SK-N-MC (cell line): ENCODE data around the gene PEBP1.
A peak's percentile ranks its signal among the peaks of the same experiment; 100 is the strongest.

Experiments used
- DNase-seq: peaks from one replicate; pipeline ENCODE4 v3.0.0-alpha.2; 2011; ENCODE audit warnings: low read depth, low spot score
- H3K27ac ChIP-seq: fragments of 200-600 bp; sonication (generic); 2 replicates; pipeline ENCODE4 v1.5.1; 2016; ENCODE audit warnings: mixed run types
- H3K36me3 ChIP-seq: fragments of 200-600 bp; sonication (generic); 2 replicates; pipeline ENCODE4 v1.6.1; 2017; ENCODE audit warnings: antibody characterized with exemption, low read length, mixed read lengths; ENCODE audit not compliant: insufficient read depth
- H3K4me3 ChIP-seq: fragments of 200-600 bp; sonication (generic); 2 replicates; pipeline ENCODE4 v1.5.1; 2016
- H3K9ac ChIP-seq: fragments of 200-600 bp; sonication (generic); 2 replicates; pipeline ENCODE4 v1.8.0; 2017; ENCODE audit warnings: mixed run types, mixed read lengths; ENCODE audit not compliant: insufficient read length
- H3K9me3 ChIP-seq: fragments of 200-600 bp; sonication (generic); 2 replicates; pipeline ENCODE4 v1.6.1; 2017; ENCODE audit warnings: low read depth, mild to moderate bottlenecking, antibody characterized with exemption, low read length, moderate library complexity, mixed read lengths
- EZH2 ChIP-seq: fragments of 200-600 bp; sonication (generic); IDR thresholded peaks from one replicate; pipeline ENCODE4 v1.6.1; 2017; ENCODE audit warnings: antibody characterized with exemption
- FOXP2 ChIP-seq: optimal IDR thresholded peaks from 2 replicates; pipeline ENCODE3; 2011; ENCODE audit warnings: mild to moderate bottlenecking, moderate library complexity; ENCODE audit not compliant: insufficient read depth; ENCODE audit errors: extremely low read length, control extremely low read depth
- POLR2AphosphoS5 ChIP-seq: IDR thresholded peaks from 2 replicates; pipeline ENCODE4 v1.6.1; 2012; ENCODE audit warnings: mild to moderate bottlenecking, low read depth, low read length, borderline replicate concordance

The PEBP1 gene

DNA sequence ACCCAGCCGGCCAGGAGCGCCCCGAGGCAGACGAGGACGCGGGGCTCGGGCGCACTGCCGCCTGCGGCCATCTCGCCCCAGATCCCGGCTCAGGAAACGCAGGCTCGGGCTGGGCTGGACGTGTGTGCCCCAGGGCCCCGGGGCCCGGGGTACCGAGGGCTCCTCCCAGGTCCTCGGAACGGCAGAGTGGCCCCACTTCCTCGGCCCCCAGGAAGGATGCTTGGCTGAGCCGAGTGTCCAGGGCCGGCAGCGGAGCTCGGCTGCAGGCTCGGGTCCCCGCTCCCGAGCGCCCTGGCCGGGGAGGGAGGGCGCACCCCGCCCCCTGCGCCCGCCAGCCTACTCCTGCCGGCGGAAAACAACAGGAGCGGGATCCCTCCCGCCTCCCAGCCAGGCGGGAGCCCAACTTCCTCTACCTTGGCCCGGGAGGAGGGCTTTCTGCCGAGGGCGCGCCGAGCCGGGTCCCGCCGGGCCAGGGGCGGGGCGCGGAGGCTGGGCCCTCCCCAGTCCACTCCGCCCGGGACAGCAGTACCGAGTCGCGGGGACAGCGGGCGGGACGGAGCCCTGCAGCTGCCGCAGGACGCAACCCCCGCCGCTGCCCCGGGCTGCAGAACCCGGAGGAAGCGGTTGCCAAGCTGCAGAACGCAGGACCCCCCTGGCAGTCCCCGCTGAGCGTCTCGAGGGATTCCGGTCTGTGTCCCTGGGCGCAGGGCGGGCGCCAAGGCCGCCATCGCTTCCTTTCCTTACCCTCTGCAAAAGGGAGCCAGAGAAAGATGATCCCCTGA is 32.1 kb upstream of the PEBP1 start, which contains the start of gene VSIG10:
TSS of gene VSIG10 (minus strand) at position 411 of the 782 bp plus-strand sequence. CDS start at position 71, 340 bp downstream.
- Histone ChIP-seq H3K36me3 (no peaks in the 10 kb centered on the region), H3K9me3 (no peaks in the 10 kb centered on the region), H3K9ac (peak within 1 kb of the TSS; percentile 14), H3K27ac (no peak within 1 kb of the TSS), H3K4me3 (peak within 1 kb of the TSS; percentile 77)
- no peak for TF ChIP-seq POLR2AphosphoS5
- TF ChIP-seq FOXP2: no peak
- TF ChIP-seq EZH2: no peak
- no peak for DNase-seq

DNA sequence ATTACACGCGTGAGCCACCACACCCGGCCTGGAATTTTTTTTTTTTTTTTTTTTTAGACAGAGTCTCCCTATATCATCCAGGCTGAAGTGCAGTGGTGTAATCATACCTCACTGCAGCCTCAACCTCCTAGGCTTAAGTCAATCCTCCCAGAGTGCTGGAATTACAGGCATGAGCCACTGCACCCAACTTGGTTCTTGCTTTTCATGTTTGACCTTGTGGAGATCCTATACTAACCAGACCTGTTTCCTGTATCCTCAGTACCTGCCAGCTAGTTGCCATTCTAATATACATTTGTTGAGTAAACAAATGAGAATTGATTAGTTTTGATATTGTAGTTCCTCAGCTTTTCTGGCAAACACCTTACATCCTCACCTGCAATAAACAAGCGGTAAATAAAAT is 28.9 kb upstream of the PEBP1 start:
- Histone ChIP-seq H3K27ac (no peak overlapping the region), H3K9me3 (no peaks in the 10 kb centered on the region)

DNA sequence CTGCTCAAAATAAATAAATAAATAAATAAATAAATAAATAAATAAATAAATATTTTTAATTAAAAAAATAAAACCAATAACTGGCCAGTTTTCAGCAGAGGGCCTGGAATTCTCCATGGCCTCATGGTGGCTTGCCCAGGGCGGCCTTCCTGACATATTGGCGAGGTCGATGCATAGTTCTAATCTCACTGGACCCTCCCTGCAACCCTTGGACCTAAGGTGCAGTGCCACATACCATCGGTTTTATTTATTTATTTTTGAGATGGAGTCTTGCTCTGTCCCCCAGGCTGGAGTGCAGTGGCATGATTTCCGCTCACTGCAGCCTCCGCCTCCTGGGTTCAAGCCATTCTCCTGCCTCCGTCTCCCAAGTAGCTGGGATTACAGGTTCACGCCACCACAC is 28.2 kb upstream of the PEBP1 start:
- no peak overlapping the region for H3K27ac ChIP-seq

More for the DNA sequence above, 28.9 kb upstream of the PEBP1 start:
- Histone ChIP-seq H3K36me3 (no peaks in the 10 kb centered on the region), H3K9ac (no peak overlapping the region), H3K4me3 (no peak overlapping the region)
- TF ChIP-seq POLR2AphosphoS5 (no peak), FOXP2 (no peak), EZH2 (no peak)
- no peak for DNase-seq

DNA sequence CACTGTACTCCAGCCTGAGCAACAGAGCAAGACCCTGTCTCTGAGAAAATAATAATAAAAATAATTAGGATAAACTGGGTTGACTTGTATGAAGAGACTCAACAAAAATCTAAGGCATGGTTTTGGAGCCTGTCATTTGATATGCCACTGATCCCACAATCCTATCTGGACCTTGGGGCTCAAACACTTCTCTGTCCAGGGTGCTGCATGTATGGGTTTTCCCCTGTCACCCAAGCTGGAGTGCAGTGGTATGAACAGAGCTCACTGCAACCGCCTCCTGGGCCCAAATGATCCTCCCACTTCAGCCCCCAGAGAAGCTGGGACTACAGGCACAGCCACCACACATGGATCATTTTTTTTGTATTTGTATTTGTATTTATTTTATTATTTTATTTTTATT is 26.8 kb upstream of the PEBP1 start:
- Histone ChIP-seq H3K9ac (no peak overlapping the region), H3K36me3 (no peaks in the 10 kb centered on the region), H3K9me3 (no peaks in the 10 kb centered on the region), H3K27ac (no peak overlapping the region), H3K4me3 (no peak overlapping the region)
- no peak for DNase-seq
- TF ChIP-seq FOXP2 (no peak), POLR2AphosphoS5 (no peak), EZH2 (no peak)

More for the DNA sequence above, 28.2 kb upstream of the PEBP1 start:
- H3K9ac ChIP-seq: no peak overlapping the region
- H3K36me3 ChIP-seq: no peaks in the 10 kb centered on the region
- no peak overlapping the region for H3K4me3 ChIP-seq
- no peaks in the 10 kb centered on the region for H3K9me3 ChIP-seq
- TF ChIP-seq POLR2AphosphoS5 (no peak), EZH2 (no peak), FOXP2 (no peak)
- DNase-seq: no peak

DNA sequence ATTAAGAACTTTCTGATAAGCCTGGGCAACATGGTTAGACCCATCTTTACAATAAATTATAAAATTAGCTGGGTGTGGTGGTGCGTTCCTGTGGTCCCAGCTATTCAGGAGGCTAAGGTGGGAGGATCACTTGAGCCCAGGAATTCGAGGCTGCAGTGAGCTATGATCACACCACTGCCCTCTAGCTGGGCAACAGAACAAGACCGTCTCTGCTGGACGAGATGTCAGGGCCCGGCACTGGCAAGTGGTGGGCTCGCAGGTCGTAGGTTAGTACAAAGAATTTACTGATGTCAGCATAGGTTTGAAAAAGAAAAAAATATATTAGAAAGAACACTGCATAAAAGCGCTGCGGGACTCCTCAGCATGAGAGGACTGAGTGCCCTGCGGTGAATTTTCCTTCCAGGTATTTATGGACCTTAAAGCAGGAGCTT is 16.5 kb upstream of the PEBP1 start:
- Histone ChIP-seq H3K9me3 (no peaks in the 10 kb centered on the region), H3K4me3 (no peak overlapping the region), H3K27ac (no peak overlapping the region), H3K36me3 (no peaks in the 10 kb centered on the region), H3K9ac (no peak overlapping the region)
- no peak for DNase-seq
- no peak for TF ChIP-seq EZH2
- TF ChIP-seq POLR2AphosphoS5: no peak
- no peak for TF ChIP-seq FOXP2

DNA sequence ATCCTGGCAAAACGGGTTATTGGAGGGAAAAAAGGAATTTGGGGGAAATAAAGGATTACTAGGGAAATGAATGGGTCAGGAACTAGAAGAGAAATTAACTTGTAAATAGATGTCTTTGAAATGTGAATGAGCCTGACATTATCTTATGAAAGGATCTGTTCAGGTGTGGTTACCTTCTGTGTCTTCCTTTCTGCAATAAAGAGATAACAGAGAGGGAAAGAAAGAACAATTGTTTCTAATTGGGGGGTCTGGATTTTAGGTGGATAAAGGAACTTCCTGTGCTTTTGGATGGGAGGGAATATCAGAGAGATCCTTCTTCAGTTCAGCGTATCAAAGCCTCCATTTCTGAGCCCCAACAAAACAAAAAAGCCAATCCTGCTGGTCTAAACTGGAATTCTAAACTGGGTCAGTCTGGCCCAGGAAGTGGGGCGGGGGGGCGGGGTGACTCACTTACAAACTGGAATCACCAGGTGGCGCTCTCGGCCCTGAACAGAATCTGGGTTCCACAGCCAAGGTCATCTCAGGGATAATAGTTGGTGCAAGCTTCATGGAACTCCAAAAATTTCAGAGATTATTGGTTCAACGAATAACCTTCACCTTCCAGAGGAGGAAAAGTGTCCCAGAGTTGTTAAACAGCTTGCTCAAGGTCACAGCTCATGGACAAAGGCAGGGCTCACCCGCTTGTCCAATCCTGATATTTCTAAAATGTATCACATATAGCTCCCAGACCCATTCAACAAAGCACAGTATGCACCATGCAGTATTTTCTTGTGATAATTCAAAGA is 15.2 kb upstream of the PEBP1 start:
- 0 out of 2 replicates have a peak overlapping the region, but pooled peaks have one; percentile 1 for H3K27ac ChIP-seq
- no peaks in the 10 kb centered on the region for H3K9me3 ChIP-seq
- no peaks in the 10 kb centered on the region for H3K36me3 ChIP-seq
- DNase-seq: no peak
- H3K4me3 ChIP-seq: no peak overlapping the region
- H3K9ac ChIP-seq: no peak overlapping the region
- TF ChIP-seq EZH2 (no peak), POLR2AphosphoS5 (no peak), FOXP2 (no peak)

DNA sequence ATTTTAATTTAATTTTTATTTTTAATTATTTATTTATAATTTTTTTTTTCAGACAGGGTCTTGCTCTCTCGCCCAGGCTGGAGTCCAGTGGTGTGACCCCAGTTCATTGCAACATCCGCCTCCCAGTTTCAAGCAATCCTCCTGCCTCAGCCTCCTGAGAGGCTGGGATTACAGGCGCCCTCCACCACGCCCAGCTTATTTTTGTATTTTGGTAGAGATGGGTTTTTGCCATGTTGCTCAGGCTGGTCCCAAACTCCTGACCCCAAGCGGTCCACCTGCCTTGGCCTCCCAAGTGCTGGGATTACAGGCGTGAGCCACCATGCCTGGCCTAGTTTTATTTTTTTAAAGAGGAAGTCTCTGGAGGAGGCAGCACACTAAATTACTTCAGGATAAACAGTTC is 13.7 kb upstream of the PEBP1 start:
- Histone ChIP-seq H3K9ac (no peak overlapping the region), H3K4me3 (no peak overlapping the region), H3K27ac (no peak overlapping the region), H3K9me3 (no peaks in the 10 kb centered on the region), H3K36me3 (no peaks in the 10 kb centered on the region)
- TF ChIP-seq POLR2AphosphoS5: no peak
- TF ChIP-seq EZH2: no peak
- no peak for TF ChIP-seq FOXP2
- no peak for DNase-seq

DNA sequence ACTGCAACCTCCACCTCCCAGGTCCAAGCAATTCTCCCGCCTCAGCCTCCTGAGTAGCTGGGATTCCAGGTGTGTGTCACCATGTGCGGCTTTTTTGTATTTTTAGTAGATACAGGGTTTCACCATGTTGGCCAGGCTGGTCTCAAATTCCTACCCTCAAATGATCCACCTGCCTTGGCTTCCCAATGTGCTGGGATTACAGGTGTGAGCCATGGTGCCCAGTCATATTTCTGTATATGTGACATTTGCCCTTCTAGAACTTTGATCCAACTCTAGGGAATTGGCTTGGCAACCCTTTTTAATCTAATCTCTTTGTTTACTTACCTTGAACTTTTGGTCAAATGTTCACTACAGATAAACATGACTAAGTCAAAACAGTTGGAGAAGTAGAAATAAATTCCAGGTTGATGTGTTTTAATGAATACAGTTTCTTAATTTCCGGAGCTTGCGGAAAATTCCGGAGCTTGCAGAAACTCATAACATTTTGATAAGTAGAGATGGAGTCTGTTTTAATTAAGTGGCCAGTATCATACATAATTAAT is 11.5 kb upstream of the PEBP1 start:
- DNase-seq: no peak
- H3K4me3 ChIP-seq: no peak overlapping the region
- H3K9me3 ChIP-seq: no peaks in the 10 kb centered on the region
- TF ChIP-seq FOXP2 (no peak), POLR2AphosphoS5 (no peak), EZH2 (no peak)
- no peaks in the 10 kb centered on the region for H3K36me3 ChIP-seq
- no peak overlapping the region for H3K27ac ChIP-seq
- H3K9ac ChIP-seq: no peak overlapping the region
